NT2/D1 (cell line): ENCODE data around the gene PRAMEF13.
"Not testable (repeated sequence)": the region's sequence is repeated elsewhere in the genome, so short reads cannot be mapped to it uniquely, and the experiment has no call there.

ENCODE experiments used
- SUZ12 ChIP-seq: IDR thresholded peaks from 2 replicates; pipeline ENCODE4 v1.6.1; 2011; ENCODE audit not compliant: insufficient read length, insufficient read depth; ENCODE audit errors: extremely low read depth
- YY1 ChIP-seq: IDR thresholded peaks from 2 replicates; pipeline ENCODE4 v1.6.1; 2011; ENCODE audit not compliant: insufficient read length, insufficient read depth
- ZNF274 ChIP-seq: IDR thresholded peaks from 2 replicates; pipeline ENCODE4 v1.6.1; 2011; ENCODE audit warnings: mild to moderate bottlenecking, low read depth, low read length

DNA sequence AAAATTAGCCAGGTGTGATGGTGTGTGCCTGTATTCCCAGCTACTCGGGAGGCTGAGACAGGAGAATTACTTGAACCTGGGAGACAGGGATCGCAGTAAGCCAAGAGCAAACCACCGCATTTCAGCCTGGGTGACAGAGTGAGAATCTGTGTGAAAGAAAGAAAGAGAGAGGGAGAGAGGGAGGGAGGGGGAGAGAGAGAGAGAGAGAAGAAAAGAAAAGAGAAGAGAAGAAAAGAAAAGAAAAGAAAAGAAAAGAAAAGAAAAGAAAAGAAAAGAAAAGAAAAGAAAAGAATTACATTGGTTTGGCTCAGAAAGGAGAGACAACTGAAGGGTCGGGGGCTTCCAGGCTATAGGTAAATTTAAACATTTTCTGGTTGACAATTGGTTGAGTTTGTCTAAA lies 38.4 kb upstream of the PRAMEF13 start:
- not testable (repeated sequence) for TF ChIP-seq YY1, SUZ12, ZNF274
